ENCODE results near the gene C20orf96.
"Not testable (repeated sequence)": the region's sequence is repeated elsewhere in the genome, so short reads cannot be mapped to it uniquely, and the experiment has no call there.

Gene C20orf96, protein sequence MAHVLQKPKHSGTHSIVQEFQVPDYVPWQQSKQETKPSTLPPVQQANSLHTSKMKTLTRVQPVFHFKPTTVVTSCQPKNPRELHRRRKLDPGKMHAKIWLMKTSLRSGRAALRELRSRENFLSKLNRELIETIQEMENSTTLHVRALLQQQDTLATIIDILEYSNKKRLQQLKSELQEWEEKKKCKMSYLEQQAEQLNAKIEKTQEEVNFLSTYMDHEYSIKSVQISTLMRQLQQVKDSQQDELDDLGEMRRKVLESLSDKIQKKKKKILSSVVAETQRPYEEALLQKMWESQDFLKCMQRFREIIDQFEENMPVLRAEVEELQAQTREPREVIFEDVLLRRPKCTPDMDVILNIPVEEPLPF

DNA sequence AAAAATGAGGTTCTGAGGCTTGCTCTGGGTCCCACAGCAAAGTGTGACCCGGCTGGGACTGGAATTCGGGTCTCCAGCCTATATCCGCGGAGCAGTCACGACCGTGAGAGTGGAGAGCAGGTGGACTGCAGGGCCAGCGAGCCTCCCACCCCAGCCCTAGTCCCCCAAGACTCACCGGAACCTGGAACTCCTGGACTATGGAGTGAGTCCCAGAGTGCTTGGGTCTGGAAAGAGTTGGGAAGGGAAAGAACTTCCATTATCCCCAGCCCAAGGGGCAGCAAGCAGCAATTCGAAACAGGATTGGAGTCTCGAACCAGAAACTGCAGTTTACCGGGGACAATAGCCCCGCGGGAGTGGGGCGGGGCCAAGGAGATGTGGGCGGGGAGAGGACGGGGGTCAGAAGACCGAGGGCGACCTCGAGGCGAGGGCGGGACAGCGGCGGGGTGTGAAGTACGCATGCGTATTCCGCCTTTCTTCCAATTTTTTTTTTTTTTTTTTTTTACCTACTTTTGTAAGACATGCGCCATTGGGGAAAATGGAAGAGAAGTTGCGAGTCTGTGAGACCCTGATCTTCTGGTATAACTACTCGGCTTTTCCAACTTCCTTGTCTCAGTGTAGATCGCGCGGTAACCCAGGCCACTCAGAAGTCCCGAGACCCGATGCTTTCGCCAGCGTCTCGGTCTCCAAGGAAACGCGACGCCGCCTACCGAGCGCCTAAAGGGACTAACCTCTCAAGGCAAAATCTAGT is at the start of gene C20orf96:
C20orf96 (minus strand) TSS at position 667 of the 748 bp plus-strand sequence; CDS start at position 527, 140 bp downstream.
- H3K4me3 ChIP-seq (replicated peaks; ENCODE audit: low read depth, low read length), result peak within 1 kb of the TSS; percentile 90
- TF ChIP-seq, protein P1, sequence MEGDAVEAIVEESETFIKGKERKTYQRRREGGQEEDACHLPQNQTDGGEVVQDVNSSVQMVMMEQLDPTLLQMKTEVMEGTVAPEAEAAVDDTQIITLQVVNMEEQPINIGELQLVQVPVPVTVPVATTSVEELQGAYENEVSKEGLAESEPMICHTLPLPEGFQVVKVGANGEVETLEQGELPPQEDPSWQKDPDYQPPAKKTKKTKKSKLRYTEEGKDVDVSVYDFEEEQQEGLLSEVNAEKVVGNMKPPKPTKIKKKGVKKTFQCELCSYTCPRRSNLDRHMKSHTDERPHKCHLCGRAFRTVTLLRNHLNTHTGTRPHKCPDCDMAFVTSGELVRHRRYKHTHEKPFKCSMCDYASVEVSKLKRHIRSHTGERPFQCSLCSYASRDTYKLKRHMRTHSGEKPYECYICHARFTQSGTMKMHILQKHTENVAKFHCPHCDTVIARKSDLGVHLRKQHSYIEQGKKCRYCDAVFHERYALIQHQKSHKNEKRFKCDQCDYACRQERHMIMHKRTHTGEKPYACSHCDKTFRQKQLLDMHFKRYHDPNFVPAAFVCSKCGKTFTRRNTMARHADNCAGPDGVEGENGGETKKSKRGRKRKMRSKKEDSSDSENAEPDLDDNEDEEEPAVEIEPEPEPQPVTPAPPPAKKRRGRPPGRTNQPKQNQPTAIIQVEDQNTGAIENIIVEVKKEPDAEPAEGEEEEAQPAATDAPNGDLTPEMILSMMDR (IDR thresholded peaks at IDR 0.05; ENCODE audit: low read depth, low read length, missing control alignments), result peak; percentile 48
- DNase-seq (ENCODE audit: extremely low read depth, low read depth), result peak; percentile 85

DNA sequence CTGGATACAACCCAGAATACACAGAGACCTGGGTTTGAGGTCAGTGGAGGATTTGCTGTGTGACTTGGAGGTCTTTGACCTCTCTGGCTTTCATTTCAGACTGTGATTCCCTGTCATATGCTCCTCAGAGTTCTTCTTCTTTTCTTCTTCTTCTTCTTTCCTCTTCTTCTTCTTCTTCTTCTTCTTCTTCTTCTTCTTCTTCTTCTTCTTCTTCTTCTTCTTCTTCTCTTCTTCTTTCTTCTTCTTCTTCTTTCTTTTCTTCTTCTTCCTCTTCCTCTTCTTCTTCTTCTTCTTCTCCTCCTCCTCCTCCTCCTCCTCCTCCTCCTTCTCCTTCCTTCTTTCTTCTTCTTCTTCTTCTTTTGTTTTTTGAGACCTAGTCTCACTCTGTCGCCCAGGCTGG is 45.5 kb upstream of the C20orf96 start:
- H3K4me3 ChIP-seq (replicated peaks; ENCODE audit: low read depth, low read length); DNase-seq (ENCODE audit: extremely low read depth, low read depth): not testable (repeated sequence)

DNA sequence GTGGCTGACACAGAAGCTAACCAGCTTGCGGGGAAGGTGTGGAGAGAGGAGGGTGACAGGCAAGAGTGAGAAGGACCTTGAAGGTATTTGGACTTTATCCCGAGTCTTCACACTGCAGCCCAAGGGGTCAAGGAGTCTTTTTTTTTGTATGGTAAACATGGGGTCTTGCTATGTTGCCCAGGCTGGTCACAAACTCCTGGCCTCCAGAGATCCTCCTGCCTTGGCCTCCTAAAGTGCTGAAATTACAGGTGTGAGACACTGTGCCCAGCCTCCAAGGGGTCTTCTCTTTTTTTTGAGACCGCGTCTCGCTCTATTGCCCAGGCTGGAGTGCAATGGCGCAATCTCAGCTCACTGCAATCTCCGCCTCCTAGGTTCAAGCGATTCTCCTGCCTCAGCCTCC is 44.0 kb upstream of the C20orf96 start:
- TF ChIP-seq, protein P1 (IDR thresholded peaks at IDR 0.05; ENCODE audit: low read depth, low read length, missing control alignments), result no peak
- H3K4me3 ChIP-seq (replicated peaks; ENCODE audit: low read depth, low read length), result no peak overlapping the region

DNA sequence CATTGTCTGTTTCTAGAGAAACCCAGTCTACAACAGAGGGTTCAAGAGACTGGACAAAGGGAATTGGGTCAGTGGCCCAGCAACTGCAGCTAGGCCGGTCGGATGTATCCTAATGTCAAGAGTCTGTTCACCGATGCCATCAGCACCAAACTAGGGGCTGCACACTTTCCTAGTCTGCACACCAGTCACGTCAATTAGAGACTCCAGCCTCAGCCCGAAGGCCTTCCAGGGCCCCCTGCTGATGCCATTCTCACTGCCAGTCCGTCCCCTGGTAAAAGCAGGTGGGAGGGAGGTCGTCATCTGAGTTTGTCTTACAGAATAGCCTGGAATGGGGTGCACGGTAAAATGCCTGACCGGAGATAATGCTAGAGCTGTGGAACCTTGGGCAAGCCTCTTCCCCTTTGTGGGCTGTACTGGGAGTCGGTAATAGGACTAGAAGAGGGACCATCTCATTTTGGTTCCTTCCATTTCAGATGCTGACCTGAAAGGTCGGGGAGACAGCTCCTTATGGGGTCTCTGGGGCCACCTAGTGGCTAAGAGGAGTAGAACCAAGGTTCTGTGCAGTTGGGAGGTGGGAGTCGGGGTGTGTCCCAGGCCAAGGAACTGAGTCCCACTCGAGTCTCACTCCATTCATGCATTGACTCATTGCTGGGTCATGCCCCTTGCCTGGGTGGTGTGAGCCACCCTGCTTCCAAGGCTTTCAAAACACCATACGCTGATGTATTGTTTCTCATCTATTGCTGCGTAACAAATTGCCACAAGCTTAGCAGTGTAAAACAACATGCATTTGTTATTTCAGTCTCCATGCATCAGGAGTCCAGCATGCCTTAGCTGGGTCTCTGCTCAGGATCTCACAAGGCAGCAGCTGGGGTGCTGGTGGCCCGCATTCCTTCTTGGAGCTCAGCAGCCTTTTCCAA is 39.9 kb upstream of the C20orf96 start:
- no peak for DNase-seq (ENCODE audit: extremely low read depth, low read depth)
- TF ChIP-seq, protein P1 (IDR thresholded peaks at IDR 0.05; ENCODE audit: low read depth, low read length, missing control alignments), result peak; percentile 94
- H3K4me3 ChIP-seq (replicated peaks; ENCODE audit: low read depth, low read length), result no peak overlapping the region

More for the DNA sequence above, 44.0 kb upstream of the C20orf96 start:
- DNase-seq (ENCODE audit: extremely low read depth, low read depth), result no peak

DNA sequence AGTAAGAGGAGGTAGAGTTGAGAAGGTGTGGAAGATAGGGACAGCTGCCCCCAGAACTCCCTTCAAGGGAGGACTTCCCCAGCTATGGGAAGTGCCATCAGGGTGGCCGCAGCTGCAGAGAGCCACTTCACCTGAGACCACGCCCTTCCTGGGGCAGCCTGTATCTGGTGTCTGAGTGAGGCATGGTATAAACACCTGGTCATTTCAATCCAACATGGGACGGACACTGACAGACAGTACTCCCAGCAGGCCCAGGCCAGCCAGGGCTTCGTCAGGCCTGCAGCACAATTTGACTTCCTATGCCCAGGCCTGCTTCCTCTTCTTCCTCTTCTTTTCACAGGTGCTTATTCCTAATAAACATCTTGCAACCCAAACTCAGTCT is 39.3 kb upstream of the C20orf96 start:
- DNase-seq (ENCODE audit: extremely low read depth, low read depth), result no peak
- TF ChIP-seq, protein P1 (IDR thresholded peaks at IDR 0.05; ENCODE audit: low read depth, low read length, missing control alignments), result no peak
- no peak overlapping the region for H3K4me3 ChIP-seq (replicated peaks; ENCODE audit: low read depth, low read length)

DNA sequence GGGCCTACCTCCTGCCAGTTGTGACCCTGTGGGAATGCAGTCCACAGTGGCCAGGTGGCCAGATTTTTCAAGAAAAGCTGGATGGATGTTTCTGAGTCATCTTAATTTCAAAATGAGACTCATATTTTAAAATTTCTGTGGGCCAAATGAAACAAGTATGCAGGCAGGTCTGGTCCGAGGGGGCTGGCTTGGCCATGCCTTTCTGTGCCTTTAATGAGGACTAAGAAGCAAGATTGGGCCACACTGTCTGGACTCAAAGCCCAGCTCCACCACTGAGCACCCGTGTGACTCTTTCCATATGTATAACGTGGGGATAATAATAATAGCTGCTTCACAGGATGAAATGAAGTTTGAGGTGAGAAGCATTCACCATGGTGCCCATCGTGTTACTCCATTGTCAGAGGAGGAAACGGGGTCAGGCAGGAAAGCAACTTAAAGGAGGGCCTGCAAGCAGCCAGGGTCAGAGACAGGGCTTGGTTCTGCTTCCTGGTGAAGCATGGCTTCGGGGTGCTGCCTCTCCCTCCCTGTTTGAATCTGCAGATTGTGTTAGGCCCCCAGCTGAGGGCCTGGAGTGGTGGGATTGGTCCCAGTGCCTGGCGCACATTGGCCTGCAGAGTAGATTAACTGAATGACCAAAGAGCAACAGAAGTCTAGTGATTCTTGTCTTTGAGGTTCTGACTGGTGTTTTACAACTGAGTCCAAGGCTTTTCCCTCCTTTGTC is 38.6 kb upstream of the C20orf96 start:
- TF ChIP-seq, protein P1 (IDR thresholded peaks at IDR 0.05; ENCODE audit: low read depth, low read length, missing control alignments), result no peak
- peak overlapping the region; percentile 67 for H3K4me3 ChIP-seq (replicated peaks; ENCODE audit: low read depth, low read length)
- DNase-seq (ENCODE audit: extremely low read depth, low read depth), result no peak
